ENCODE measurements around the gene MINDY4.

DNA sequence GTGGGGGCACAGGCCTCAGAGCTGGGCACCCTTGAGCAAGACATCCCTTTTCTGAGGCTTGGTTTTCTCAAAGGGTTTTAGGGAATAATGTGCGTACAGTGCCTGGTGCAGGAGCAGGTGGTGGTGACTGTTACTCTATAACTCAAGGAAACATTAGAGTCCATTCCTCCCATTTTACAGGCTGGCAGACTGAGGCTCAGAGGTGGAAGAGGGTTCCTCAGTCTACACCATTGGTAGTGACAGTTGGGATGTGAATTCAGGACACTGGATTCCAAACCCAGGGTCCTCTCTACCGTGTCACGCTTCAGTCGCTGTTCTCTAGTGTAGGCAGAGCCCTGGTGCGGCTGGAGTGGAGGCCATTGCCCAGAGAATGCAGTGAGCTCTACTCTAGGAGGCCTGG, 100.4 kb downstream of the MINDY4 start:
- TF ChIP-seq YY1 (IDR thresholded peaks at IDR 0.05; ENCODE audit: insufficient read depth, insufficient read length) (no peak), ZNF274 (IDR thresholded peaks at IDR 0.05; ENCODE audit: low read depth, low read length) (no peak)

Measured in NT2/D1 (cell line).